Coronary artery (tissue), 2 donors: ENCODE results near the gene PPP2R3B.
"Not testable (repeated sequence)": the region's sequence is repeated elsewhere in the genome, so short reads cannot be mapped to it uniquely, and the experiment has no call there.

Source experiments
- DNase-seq: peaks from one replicate; pipeline ENCODE4 v3.0.0-alpha.2; 2017; ENCODE audit warnings: low spot score
- H3K27ac ChIP-seq, 2 donors: fragments of 200-600 bp; sonication (generic); one replicate each; pipeline ENCODE4 v1.5.1; 2016 to 2019
- H3K4me3 ChIP-seq: fragments of 200-600 bp; sonication (generic); 2 replicates; pipeline ENCODE4 v1.5.1; 2016; ENCODE audit warnings: mild to moderate bottlenecking, moderate library complexity
- CTCF ChIP-seq: fragments of 200-600 bp; sonication (generic); IDR thresholded peaks from one replicate; pipeline ENCODE4 v1.5.1; 2019; ENCODE audit warnings: antibody characterized with exemption

PPP2R3B gene

GRCh38 chrX:386768-387575, at the start of gene PPP2R3B:
TSS of gene PPP2R3B (minus strand) at chrX:386907. CDS start at chrX:386691, 216 bp downstream.
- Histone ChIP-seq H3K4me3 (peak within 1 kb of the TSS; percentile 94), H3K27ac (peak within 1 kb of the TSS; percentile 97 to 99)
- TF ChIP-seq CTCF, result no peak
- DNase-seq, result peak; percentile 98

- Histone ChIP-seq H3K27ac (no peak overlapping the region), H3K4me3 (no peak overlapping the region)
- no peak for DNase-seq
- TF ChIP-seq CTCF, result no peak
These were observed 48.9 kb upstream of the PPP2R3B start for GRCh38 chrX:435536-436122.

- DNase-seq, result no peak
- no peak overlapping the region for H3K27ac ChIP-seq
- no peak overlapping the region for H3K4me3 ChIP-seq
- TF ChIP-seq CTCF, result no peak
These were observed 48.2 kb upstream of the PPP2R3B start for GRCh38 chrX:434946-435345.

GRCh38 chrX:433771-434170, 47.1 kb upstream of the PPP2R3B start:
- no peak for TF ChIP-seq CTCF
- Histone ChIP-seq H3K27ac (no peak overlapping the region), H3K4me3 (no peak overlapping the region)
- DNase-seq, result no peak

- not testable (repeated sequence) for H3K4me3 ChIP-seq, DNase-seq, H3K27ac ChIP-seq
These were observed 46.0 kb upstream of the PPP2R3B start for GRCh38 chrX:432666-433065.

GRCh38 chrX:431492-432111, 44.9 kb upstream of the PPP2R3B start:
- Histone ChIP-seq H3K4me3 (no peak overlapping the region), H3K27ac (no peak overlapping the region)
- DNase-seq, result no peak
- no peak for TF ChIP-seq CTCF

GRCh38 chrX:431056-431455, 44.3 kb upstream of the PPP2R3B start:
- H3K27ac ChIP-seq, result no peak overlapping the region
- no peak overlapping the region for H3K4me3 ChIP-seq
- DNase-seq, result no peak
- TF ChIP-seq CTCF, result no peak
